H9 (cell line): ENCODE results near the gene WDR54. TPM values are rescaled to one million over a fixed set of nuclear protein-coding genes. Genes with fewer than 3 reads are reported as not detected.

ENCODE experiments used
- DNase-seq: peaks from one replicate; pipeline ENCODE4 v3.0.0-alpha.2; 2017
- H2AFZ ChIP-seq: one replicate; pipeline ENCODE4 v1.6.1; 2013; ENCODE audit warnings: mild to moderate bottlenecking, low read length, control low read depth, moderate library complexity
- H2AK5ac ChIP-seq: 2 replicates; pipeline ENCODE4 v1.6.1; 2013; ENCODE audit warnings: low read length, control low read depth, mixed read lengths; ENCODE audit not compliant: insufficient read length
- H2BK120ac ChIP-seq: one replicate; pipeline ENCODE4 v1.6.1; 2013; ENCODE audit warnings: low read depth, mild to moderate bottlenecking, low read length, control low read depth, inconsistent platforms; ENCODE audit not compliant: poor library complexity, severe bottlenecking
- H2BK12ac ChIP-seq: 2 replicates; pipeline ENCODE4 v1.6.1; 2013; ENCODE audit warnings: low read length, control low read depth, mixed read lengths, low read depth; ENCODE audit not compliant: insufficient read length
- H2BK15ac ChIP-seq: 2 replicates; pipeline ENCODE4 v1.6.1; 2013; ENCODE audit warnings: low read depth, low read length, control low read depth
- H2BK20ac ChIP-seq: one replicate; pipeline ENCODE4 v1.6.1; 2013; ENCODE audit warnings: low read depth, mild to moderate bottlenecking, low read length, control low read depth, inconsistent platforms; ENCODE audit not compliant: poor library complexity, severe bottlenecking
- H2BK5ac ChIP-seq: 2 replicates; pipeline ENCODE4 v1.6.1; 2013; ENCODE audit warnings: low read length, control low read depth, mixed read lengths; ENCODE audit not compliant: insufficient read length
- H3K14ac ChIP-seq: 2 replicates; pipeline ENCODE4 v1.6.1; 2013; ENCODE audit warnings: low read length, control low read depth; ENCODE audit not compliant: insufficient read depth
- H3K18ac ChIP-seq: 2 replicates; pipeline ENCODE4 v1.6.1; 2013; ENCODE audit warnings: low read depth, mild to moderate bottlenecking, mixed read lengths, low read length, control low read depth; ENCODE audit not compliant: insufficient read length
- H3K23ac ChIP-seq: 2 replicates; pipeline ENCODE4 v1.6.1; 2013; ENCODE audit warnings: low read length, control low read depth, mixed read lengths, low read depth; ENCODE audit not compliant: insufficient read length
- H3K23me2 ChIP-seq: 2 replicates; pipeline ENCODE4 v1.6.1; 2013; ENCODE audit warnings: low read depth, mild to moderate bottlenecking, mixed read lengths, low read length, control low read depth; ENCODE audit not compliant: insufficient read length, poor library complexity, severe bottlenecking
- H3K27ac ChIP-seq: 2 replicates; pipeline ENCODE4 v1.5.1; 2013; ENCODE audit warnings: low read length, control low read depth, mixed read lengths, low read depth; ENCODE audit not compliant: insufficient read length
- H3K27me3 ChIP-seq: 2 replicates; pipeline ENCODE4 v1.6.1; 2013; ENCODE audit warnings: low read length, control low read depth, inconsistent platforms; ENCODE audit not compliant: insufficient read depth
- H3K4ac ChIP-seq: 2 replicates; pipeline ENCODE4 v1.6.1; 2013; ENCODE audit warnings: low read depth, mild to moderate bottlenecking, control low read depth, inconsistent platforms, low read length, moderate library complexity
- H3K4me1 ChIP-seq: 2 replicates; pipeline ENCODE4 v1.6.1; 2013; ENCODE audit warnings: low read length, control low read depth, inconsistent platforms; ENCODE audit not compliant: insufficient read depth
- H3K4me2 ChIP-seq: 2 replicates; pipeline ENCODE4 v1.6.1; 2013; ENCODE audit warnings: low read length, control low read depth, mixed read lengths; ENCODE audit not compliant: insufficient read length, insufficient read depth
- H3K56ac ChIP-seq: 2 replicates; pipeline ENCODE4 v1.6.1; 2013; ENCODE audit warnings: low read depth, mild to moderate bottlenecking, mixed read lengths, low read length, control low read depth; ENCODE audit not compliant: insufficient read length
- H3K79me1 ChIP-seq: 2 replicates; pipeline ENCODE4 v1.6.1; 2013; ENCODE audit warnings: low read depth, mild to moderate bottlenecking, moderate library complexity, low read length, control low read depth, inconsistent platforms; ENCODE audit not compliant: insufficient read depth, poor library complexity, severe bottlenecking
- H3K79me2 ChIP-seq: 2 replicates; pipeline ENCODE4 v1.6.1; 2013; ENCODE audit warnings: low read length, control low read depth, inconsistent platforms; ENCODE audit not compliant: insufficient read depth
- H3K9ac ChIP-seq: 2 replicates; pipeline ENCODE4 v1.6.1; 2013; ENCODE audit warnings: low read length, control low read depth, mixed read lengths; ENCODE audit not compliant: insufficient read length; ENCODE audit errors: extremely low read depth
- H3K9me3 ChIP-seq: one replicate; pipeline ENCODE4 v1.6.1; 2013; ENCODE audit warnings: low read depth, low read length, inconsistent platforms; ENCODE audit not compliant: control insufficient read depth
- H3T11ph ChIP-seq: one replicate; pipeline ENCODE4 v1.6.1; 2013; ENCODE audit warnings: mild to moderate bottlenecking, low read length, control low read depth, inconsistent platforms
- H4K20me1 ChIP-seq: one replicate; pipeline ENCODE4 v1.6.1; 2013; ENCODE audit not compliant: control insufficient read depth, insufficient read length, insufficient read depth
- H4K5ac ChIP-seq: 2 replicates; pipeline ENCODE4 v1.6.1; 2013; ENCODE audit warnings: low read depth, mild to moderate bottlenecking, mixed read lengths, low read length, control low read depth; ENCODE audit not compliant: insufficient read length
- H4K8ac ChIP-seq: replicated peaks from 2 replicates; pipeline ENCODE4 v1.6.1; 2013; ENCODE audit warnings: low read length, control low read depth, mixed read lengths, low read depth; ENCODE audit not compliant: insufficient read length
- H4K91ac ChIP-seq: 2 replicates; pipeline ENCODE4 v1.6.1; 2013; ENCODE audit warnings: low read depth, mild to moderate bottlenecking, moderate library complexity, mixed read lengths, low read length, control low read depth; ENCODE audit not compliant: insufficient read length
- H3K27ac Mint-ChIP-seq, 3 experiments: 2 replicates in 2 of 3; 3 replicates in 1 of 3; pipeline ENCODE4 v1.8.0; 2020 to 2021; ENCODE audit warnings: mixed read lengths in 3 of 3, mild to moderate bottlenecking in 1 of 3, moderate library complexity in 1 of 3
- H3K27me3 Mint-ChIP-seq: 2 replicates; pipeline ENCODE4 v1.8.0; 2021; ENCODE audit warnings: low read depth, mild to moderate bottlenecking, moderate library complexity, mixed read lengths
- H3K36me3 Mint-ChIP-seq, 3 experiments: 2 replicates in 2 of 3; 3 replicates in 1 of 3; pipeline ENCODE4 v1.8.0; 2020 to 2021; ENCODE audit warnings: low read depth in 3 of 3, mixed read lengths in 3 of 3; ENCODE audit not compliant: insufficient read depth in 1 of 3
- H3K4me1 Mint-ChIP-seq, 2 experiments: 2 replicates each; pipeline ENCODE4 v1.8.0; 2020; ENCODE audit warnings: mixed read lengths in 2 of 2
- H3K4me3 Mint-ChIP-seq, 2 experiments: 2 replicates in 1 of 2; 3 replicates in 1 of 2; pipeline ENCODE4 v1.8.0; 2020 to 2021; ENCODE audit warnings: mild to moderate bottlenecking in 2 of 2, mixed read lengths in 2 of 2, moderate library complexity in 1 of 2
- H3K9me3 Mint-ChIP-seq, 2 experiments: 2 replicates in 1 of 2; 3 replicates in 1 of 2; pipeline ENCODE4 v1.8.0; 2020; ENCODE audit warnings: mild to moderate bottlenecking in 2 of 2, mixed read lengths in 2 of 2, moderate library complexity in 1 of 2
- CTCF ChIP-seq: fragments of 200-600 bp; sonication (generic); conservative IDR thresholded peaks from 3 replicates; pipeline ENCODE4 v1.8.0; 2021; ENCODE audit warnings: antibody characterized with exemption, mild to moderate bottlenecking
- WGBS: extraction: QIAGEN DNeasy Blood & Tissue Kit; methylation state at CpG from one replicate; pipeline ENCODE4 v1.1.7; 2013; ENCODE audit warnings: missing lambda C conversion rate, low lambda C conversion rate, mixed read lengths; ENCODE audit not compliant: insufficient read length; ENCODE audit errors: extremely low coverage; 5-methylcytosine and 5-hydroxymethylcytosine counted together
- total RNA-seq: library from RNA; stranded (reverse); gene quantifications from 2 replicates; pipeline ENCODE4 v1.2.1, GENCODE V29; 2021

WDR54 gene
- total RNA-seq, 1 experiment from 2014 or later = 66.4 TPM

DNA sequence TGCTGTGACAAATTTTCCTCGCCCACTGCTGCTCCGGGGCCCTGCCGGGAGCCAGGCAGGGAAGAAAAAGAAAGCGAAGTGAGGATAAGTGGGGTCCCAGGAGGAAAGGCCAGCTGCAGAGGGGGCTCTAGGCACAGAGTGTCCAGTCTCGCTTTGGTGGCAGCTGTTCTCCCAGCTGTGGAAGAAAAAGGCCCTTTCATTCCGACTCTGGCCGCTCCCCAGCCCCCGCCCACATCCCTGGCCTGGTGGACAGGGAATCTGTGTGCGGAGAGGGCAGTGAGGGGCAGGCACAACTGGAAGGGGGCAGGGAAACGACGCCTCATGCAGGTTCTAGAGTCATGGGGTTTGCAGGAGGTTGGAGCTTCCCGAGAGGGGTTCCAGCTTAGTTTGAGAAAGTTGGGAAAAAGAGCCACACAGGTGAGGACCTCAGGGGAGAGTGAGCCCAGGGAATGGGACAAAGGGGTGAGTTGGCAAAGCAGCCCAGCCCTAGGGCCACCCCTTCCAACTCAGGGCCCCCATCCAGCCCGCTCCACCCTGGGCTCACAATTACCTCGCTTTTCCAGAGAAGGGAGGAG, 18.4 kb downstream of the WDR54 start:
- H3K9me3 Mint-ChIP-seq = no peaks in the 10 kb centered on the region
- no peak for TF ChIP-seq CTCF
- Histone ChIP-seq H4K8ac (no peak overlapping the region), H2AK5ac (no peak overlapping the region), H4K20me1 (no peaks in the 10 kb centered on the region), H4K91ac (no peak overlapping the region), H3K4me2 (peak overlapping the region; percentile 80), H3K9me3 (no peaks in the 10 kb centered on the region), H3K4ac (no peak overlapping the region), H3T11ph (no peak overlapping the region), H2AFZ (no peak overlapping the region), H3K27me3 (no peaks in the 10 kb centered on the region), H3K14ac (peak overlapping the region; percentile 86), H2BK5ac (peak overlapping the region; percentile 38), H3K9ac (peak overlapping the region; percentile 65), H4K5ac (no peak overlapping the region), H3K79me1 (peaks cover 7% of the 10 kb centered on the region), H3K18ac (peak overlapping the region; percentile 36), H3K23ac (no peak overlapping the region), H3K23me2 (peaks cover 11% of the 10 kb centered on the region), H3K27ac (no peak overlapping the region), H3K4me1 (peaks cover 3% of the 10 kb centered on the region; the same call in 1 of the 2 replicates), H2BK20ac (no peak overlapping the region), H2BK12ac (no peak overlapping the region), H3K79me2 (peaks cover 21% of the 10 kb centered on the region; the same call in 1 of the 2 replicates), H3K56ac (no peak overlapping the region), H2BK15ac (no peak overlapping the region), H2BK120ac (no peak overlapping the region)
- H3K27ac Mint-ChIP-seq = peak overlapping the region; percentile 75 to 98 (median 90); a peak in 6 of 7 replicates
- peaks cover 11 to 26% (median 23%) of the 10 kb centered on the region in 3 experiments for H3K36me3 Mint-ChIP-seq
- WGBS = no CpG with 5 or more reads among the region's 14 CpGs
- peaks cover 31 to 43% of the 10 kb centered on the region in 2 experiments for H3K4me1 Mint-ChIP-seq
- DNase-seq = no peak
- peaks cover 11% of the 10 kb centered on the region for H3K27me3 Mint-ChIP-seq
- H3K4me3 Mint-ChIP-seq = peak overlapping the region; percentile 95 to 99
